HUES64 (cell line): ENCODE measurements around the gene RYR2.

Experiments used
- H3K27ac ChIP-seq: 2 replicates; pipeline ENCODE4 v1.7.0; 2013; ENCODE audit warnings: low read depth, low read length, inconsistent platforms
- H3K27me3 ChIP-seq: 2 replicates; pipeline ENCODE4 v1.6.1; 2013; ENCODE audit warnings: mild to moderate bottlenecking, low read length; ENCODE audit not compliant: insufficient read depth
- H3K36me3 ChIP-seq: 2 replicates; pipeline ENCODE4 v1.6.1; 2013; ENCODE audit warnings: mild to moderate bottlenecking, low read length; ENCODE audit not compliant: insufficient read depth
- H3K4me1 ChIP-seq: 2 replicates; pipeline ENCODE4 v1.6.1; 2013; ENCODE audit warnings: mild to moderate bottlenecking, low read length, moderate library complexity; ENCODE audit not compliant: insufficient read depth
- H3K4me3 ChIP-seq: 2 replicates; pipeline ENCODE4 v1.5.1; 2013; ENCODE audit warnings: mild to moderate bottlenecking, low read length, moderate library complexity
- H3K9ac ChIP-seq: 2 replicates; pipeline ENCODE4 v1.6.1; 2013; ENCODE audit warnings: mild to moderate bottlenecking, low read depth, low read length
- H3K9me3 ChIP-seq: 2 replicates; pipeline ENCODE4 v1.6.1; 2013; ENCODE audit warnings: low read depth, low read length; ENCODE audit not compliant: insufficient read depth
- WGBS: fragments of 150-250, 120-280 bp; methylation state at CpG from one replicate; pipeline ENCODE4 v1.1.7; 2013; ENCODE audit warnings: missing lambda C conversion rate; 5-methylcytosine and 5-hydroxymethylcytosine counted together

The RYR2 gene

GRCh38 chr1:237792149-237792548 is 750.2 kb downstream of the RYR2 start:
- Histone ChIP-seq H3K27ac (no peak overlapping the region), H3K4me3 (no peak overlapping the region), H3K4me1 (no peaks in the 10 kb centered on the region), H3K27me3 (no peaks in the 10 kb centered on the region), H3K9ac (no peak overlapping the region), H3K36me3 (peaks cover 10% of the 10 kb centered on the region), H3K9me3 (no peaks in the 10 kb centered on the region)
- 69% methylated on average over 7 of the region's 7 CpGs for WGBS

DNA sequence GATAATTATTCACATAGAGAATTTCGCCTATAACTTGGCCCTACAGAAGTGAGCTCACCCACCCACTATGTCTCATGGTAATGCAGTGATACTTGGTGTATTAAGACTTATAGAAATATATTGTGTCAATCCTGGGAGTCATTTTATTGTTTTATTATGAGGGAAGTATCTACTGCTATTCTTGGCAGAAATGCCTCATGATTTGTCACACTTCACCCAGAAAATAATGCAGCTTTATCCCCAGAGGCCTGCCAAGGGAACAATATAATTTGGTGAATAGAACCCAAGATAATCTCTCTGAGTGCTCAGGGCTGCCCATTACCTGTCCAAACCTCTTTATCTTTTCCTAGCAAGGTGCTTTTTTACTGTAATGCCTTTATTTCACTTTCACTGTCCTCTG is 750.7 kb downstream of the RYR2 start:
- H3K27me3 ChIP-seq, result no peaks in the 10 kb centered on the region
- H3K36me3 ChIP-seq, result peaks cover 10% of the 10 kb centered on the region
- no peak overlapping the region for H3K4me3 ChIP-seq
- H3K27ac ChIP-seq, result no peak overlapping the region
- H3K9ac ChIP-seq, result no peak overlapping the region
- no peaks in the 10 kb centered on the region for H3K4me1 ChIP-seq
- WGBS, result no CpG with 5 or more reads among the region's 1 CpG
- no peaks in the 10 kb centered on the region for H3K9me3 ChIP-seq

- no peak overlapping the region for H3K4me3 ChIP-seq
- no peak overlapping the region for H3K9ac ChIP-seq
- no peak overlapping the region for H3K27ac ChIP-seq
- no peaks in the 10 kb centered on the region for H3K9me3 ChIP-seq
- no peaks in the 10 kb centered on the region for H3K27me3 ChIP-seq
- WGBS, result 91% methylated on average over 3 of the region's 3 CpGs
- H3K36me3 ChIP-seq, result no peaks in the 10 kb centered on the region
- H3K4me1 ChIP-seq, result no peaks in the 10 kb centered on the region
Observed at GRCh38 chr1:237794071-237794470, 752.1 kb downstream of the RYR2 start.

GRCh38 chr1:237795558-237795957 is 753.6 kb downstream of the RYR2 start:
- Histone ChIP-seq H3K27me3 (no peaks in the 10 kb centered on the region), H3K4me1 (no peaks in the 10 kb centered on the region), H3K4me3 (no peak overlapping the region), H3K9me3 (no peaks in the 10 kb centered on the region), H3K36me3 (no peaks in the 10 kb centered on the region), H3K27ac (no peak overlapping the region), H3K9ac (no peak overlapping the region)
- 98% methylated on average over 7 of the region's 13 CpGs for WGBS

GRCh38 chr1:237799762-237800474 is 757.9 kb downstream of the RYR2 start:
- no peaks in the 10 kb centered on the region for H3K4me1 ChIP-seq
- H3K9ac ChIP-seq, result no peak overlapping the region
- H3K27ac ChIP-seq, result no peak overlapping the region
- H3K27me3 ChIP-seq, result no peaks in the 10 kb centered on the region
- H3K9me3 ChIP-seq, result no peaks in the 10 kb centered on the region
- no peak overlapping the region for H3K4me3 ChIP-seq
- WGBS, result 55% methylated on average over 5 of the region's 5 CpGs
- no peaks in the 10 kb centered on the region for H3K36me3 ChIP-seq

DNA sequence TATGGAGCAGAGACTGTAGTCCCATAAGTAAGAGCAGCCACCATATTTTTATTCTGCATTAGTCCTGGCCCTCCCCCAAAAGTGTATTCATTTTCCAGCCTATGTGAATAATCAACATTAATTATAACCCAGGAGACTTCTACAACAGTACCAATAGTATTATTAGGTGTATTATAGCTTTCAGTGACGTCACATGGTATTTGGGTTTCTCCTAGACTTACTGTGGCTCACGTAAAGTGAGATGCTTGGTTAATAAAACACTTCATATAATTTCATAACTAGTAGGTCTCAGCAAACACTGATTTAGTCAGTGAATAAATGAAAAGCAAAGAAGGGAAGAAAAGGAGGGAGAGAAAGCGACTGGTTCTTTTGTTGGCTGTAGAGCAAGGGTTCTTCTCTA is 762.5 kb downstream of the RYR2 start:
- 96% methylated on average over 1 of the region's 3 CpGs for WGBS
- Histone ChIP-seq H3K4me3 (no peak overlapping the region), H3K4me1 (no peaks in the 10 kb centered on the region), H3K27me3 (no peaks in the 10 kb centered on the region), H3K9me3 (no peaks in the 10 kb centered on the region), H3K9ac (no peak overlapping the region), H3K36me3 (no peaks in the 10 kb centered on the region), H3K27ac (no peak overlapping the region)

- WGBS, result 95% methylated on average over 2 of the region's 2 CpGs
- H3K27ac ChIP-seq, result no peak overlapping the region
- no peaks in the 10 kb centered on the region for H3K9me3 ChIP-seq
- H3K4me3 ChIP-seq, result no peak overlapping the region
- no peaks in the 10 kb centered on the region for H3K27me3 ChIP-seq
- H3K4me1 ChIP-seq, result peaks cover 14% of the 10 kb centered on the region
- no peaks in the 10 kb centered on the region for H3K36me3 ChIP-seq
- H3K9ac ChIP-seq, result no peak overlapping the region
Observed at GRCh38 chr1:237809099-237809498, 767.1 kb downstream of the RYR2 start.

GRCh38 chr1:237811633-237812032 is 769.6 kb downstream of the RYR2 start:
- H3K9ac ChIP-seq, result no peak overlapping the region
- 97% methylated on average over 4 of the region's 5 CpGs for WGBS
- H3K27me3 ChIP-seq, result no peaks in the 10 kb centered on the region
- H3K9me3 ChIP-seq, result no peaks in the 10 kb centered on the region
- peaks cover 14% of the 10 kb centered on the region for H3K4me1 ChIP-seq
- H3K36me3 ChIP-seq, result 0 out of 2 replicates have a peak, but pooled peaks cover 4% of the 10 kb centered on the region
- H3K4me3 ChIP-seq, result no peak overlapping the region
- H3K27ac ChIP-seq, result no peak overlapping the region

DNA sequence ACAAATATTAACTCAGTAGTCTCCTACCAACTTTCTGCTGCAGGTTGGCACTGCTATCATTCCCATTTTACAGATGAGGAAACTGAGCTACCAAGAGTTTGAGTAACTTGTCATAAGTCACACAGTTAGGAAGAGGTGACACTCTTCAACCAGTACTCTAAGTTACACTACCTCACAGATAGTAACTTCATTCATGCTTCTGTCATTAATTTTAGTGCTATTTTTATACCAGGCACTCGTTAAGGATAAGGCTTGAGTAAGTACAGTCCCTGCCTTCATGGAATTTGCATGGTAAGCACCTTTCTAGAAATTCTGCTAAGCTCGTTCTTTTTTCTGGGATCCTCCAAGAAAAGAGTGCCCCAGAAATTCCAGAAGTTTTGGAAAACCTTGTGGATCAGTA is 770.1 kb downstream of the RYR2 start:
- H3K9ac ChIP-seq, result no peak overlapping the region
- H3K27ac ChIP-seq, result no peak overlapping the region
- H3K36me3 ChIP-seq, result 0 out of 2 replicates have a peak, but pooled peaks cover 4% of the 10 kb centered on the region
- H3K4me1 ChIP-seq, result peaks cover 14% of the 10 kb centered on the region
- H3K27me3 ChIP-seq, result no peaks in the 10 kb centered on the region
- WGBS, result 92% methylated on average over 2 of the region's 2 CpGs
- no peaks in the 10 kb centered on the region for H3K9me3 ChIP-seq
- no peak overlapping the region for H3K4me3 ChIP-seq

GRCh38 chr1:237814319-237814924 is 772.4 kb downstream of the RYR2 start:
- Histone ChIP-seq H3K9ac (no peak overlapping the region), H3K4me1 (peaks cover 14% of the 10 kb centered on the region), H3K9me3 (no peaks in the 10 kb centered on the region), H3K27me3 (no peaks in the 10 kb centered on the region), H3K4me3 (no peak overlapping the region), H3K36me3 (0 out of 2 replicates have a peak, but pooled peaks cover 4% of the 10 kb centered on the region), H3K27ac (no peak overlapping the region)
- 66% methylated on average over 4 of the region's 5 CpGs for WGBS

DNA sequence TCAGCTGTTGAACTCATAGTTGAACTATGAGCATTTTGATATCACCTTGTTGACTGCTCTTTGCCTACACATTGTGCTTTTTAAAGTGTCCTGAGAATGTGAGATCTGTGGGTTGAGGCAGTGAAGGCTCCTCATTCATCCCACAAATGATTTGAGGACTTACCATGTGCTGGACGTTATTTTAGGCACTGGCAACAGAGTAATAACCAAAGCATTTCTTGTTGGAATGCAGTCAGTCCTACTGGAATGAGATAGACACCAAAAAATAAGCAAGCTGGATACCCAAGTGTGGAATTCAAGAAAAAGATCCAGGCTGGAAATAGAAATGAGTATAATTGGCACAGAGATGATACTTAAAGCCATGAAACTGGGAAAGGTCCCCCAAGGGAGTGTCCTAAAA is 775.3 kb downstream of the RYR2 start:
- Histone ChIP-seq H3K4me3 (no peak overlapping the region), H3K9me3 (no peaks in the 10 kb centered on the region), H3K36me3 (0 out of 2 replicates have a peak, but pooled peaks cover 4% of the 10 kb centered on the region), H3K4me1 (peaks cover 7% of the 10 kb centered on the region), H3K27ac (no peak overlapping the region), H3K9ac (no peak overlapping the region), H3K27me3 (no peaks in the 10 kb centered on the region)
- WGBS, result 94% methylated on average over 1 of the region's 1 CpG
